HG03095 (cell line): ENCODE results near the gene AQP2.
"Not testable (repeated sequence)": the region's sequence is repeated elsewhere in the genome, so short reads cannot be mapped to it uniquely, and the experiment has no call there.

Experiments
- ATAC-seq: cut with Tn5 transposase; IDR thresholded peaks from one replicate; pipeline ENCODE4 v1.9.1; 2021; ENCODE audit warnings: moderate library complexity; ENCODE audit not compliant: unreplicated experiment

The AQP2 gene

DNA sequence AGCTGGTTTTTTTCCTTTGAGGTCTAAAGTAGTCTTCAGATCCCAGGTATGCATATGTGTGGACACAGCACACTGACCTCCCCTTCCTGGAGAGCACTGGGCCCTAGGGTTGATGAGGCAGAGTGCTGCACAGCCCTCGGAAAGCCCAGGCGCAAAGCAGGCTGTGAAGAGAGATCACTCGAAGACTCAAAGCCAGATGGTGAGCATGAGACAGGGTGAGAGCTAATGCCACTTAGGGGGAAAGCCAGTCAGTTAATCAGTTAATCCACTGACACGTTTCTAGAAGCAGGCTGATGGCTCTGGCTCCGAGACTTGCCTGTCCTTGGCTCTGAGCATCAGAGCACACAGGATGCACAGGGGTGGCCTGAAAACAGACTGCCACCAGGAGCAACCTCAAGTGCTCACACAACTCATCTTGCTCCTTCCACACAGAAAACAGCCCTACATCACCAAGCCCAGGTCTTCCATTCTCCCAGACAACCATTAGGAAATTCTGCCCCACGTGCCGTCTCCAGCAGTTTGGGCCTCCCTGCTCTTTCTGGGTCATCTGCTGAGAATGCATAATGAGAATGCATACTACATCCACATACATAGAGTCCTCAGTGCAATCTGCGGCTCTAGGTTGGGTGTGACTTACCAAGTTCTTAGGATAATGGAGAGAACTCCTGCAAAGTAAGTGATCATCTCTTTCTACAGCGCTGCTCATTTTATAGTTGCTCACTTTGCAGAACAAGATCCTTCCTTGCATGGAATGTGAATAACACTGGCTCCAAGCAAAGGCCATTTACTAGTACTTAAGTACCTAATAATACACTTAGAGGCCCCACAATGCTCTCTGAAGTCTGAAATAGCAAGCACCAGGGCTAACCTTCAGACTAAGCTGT lies 34.2 kb downstream of the AQP2 start:
- ATAC-seq: no peak

DNA sequence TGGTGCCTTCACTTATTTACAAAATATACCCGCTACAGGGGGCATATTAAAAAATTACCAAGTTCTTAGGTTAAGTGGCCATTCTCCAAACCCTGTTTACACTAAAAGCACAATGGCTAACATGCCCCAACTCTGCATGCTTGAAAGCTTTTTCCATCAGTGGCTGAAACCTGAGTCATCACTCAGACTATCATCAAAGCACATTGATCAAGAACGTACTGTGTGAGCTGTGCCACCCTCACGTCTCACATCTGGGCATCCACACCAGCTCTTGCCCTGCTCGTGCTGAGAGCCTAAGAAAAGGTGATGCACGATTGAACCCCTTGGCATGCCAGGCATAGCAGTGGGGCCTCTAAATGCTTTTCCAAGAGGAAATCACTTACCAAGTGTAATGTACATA lies 35.4 kb downstream of the AQP2 start:
- no peak for ATAC-seq

DNA sequence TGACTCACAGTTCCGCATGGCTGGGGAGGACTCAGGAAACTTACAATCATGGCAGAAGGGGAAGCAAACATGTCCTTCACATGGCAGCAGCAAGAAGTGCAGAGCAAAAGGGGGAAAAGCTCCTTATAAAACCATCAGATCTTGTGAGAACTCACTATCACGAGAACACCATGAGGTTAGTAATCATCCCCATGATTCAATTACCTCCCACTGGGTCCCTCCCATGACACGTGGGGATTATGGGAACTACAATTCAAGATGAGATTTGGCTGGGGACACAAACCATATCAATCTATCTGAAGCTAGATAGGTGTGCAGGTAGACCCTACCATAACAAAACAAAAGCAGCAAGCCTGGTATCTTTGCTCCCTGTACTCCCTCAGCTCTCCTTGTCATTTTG lies 35.9 kb downstream of the AQP2 start:
- ATAC-seq: not testable (repeated sequence)

DNA sequence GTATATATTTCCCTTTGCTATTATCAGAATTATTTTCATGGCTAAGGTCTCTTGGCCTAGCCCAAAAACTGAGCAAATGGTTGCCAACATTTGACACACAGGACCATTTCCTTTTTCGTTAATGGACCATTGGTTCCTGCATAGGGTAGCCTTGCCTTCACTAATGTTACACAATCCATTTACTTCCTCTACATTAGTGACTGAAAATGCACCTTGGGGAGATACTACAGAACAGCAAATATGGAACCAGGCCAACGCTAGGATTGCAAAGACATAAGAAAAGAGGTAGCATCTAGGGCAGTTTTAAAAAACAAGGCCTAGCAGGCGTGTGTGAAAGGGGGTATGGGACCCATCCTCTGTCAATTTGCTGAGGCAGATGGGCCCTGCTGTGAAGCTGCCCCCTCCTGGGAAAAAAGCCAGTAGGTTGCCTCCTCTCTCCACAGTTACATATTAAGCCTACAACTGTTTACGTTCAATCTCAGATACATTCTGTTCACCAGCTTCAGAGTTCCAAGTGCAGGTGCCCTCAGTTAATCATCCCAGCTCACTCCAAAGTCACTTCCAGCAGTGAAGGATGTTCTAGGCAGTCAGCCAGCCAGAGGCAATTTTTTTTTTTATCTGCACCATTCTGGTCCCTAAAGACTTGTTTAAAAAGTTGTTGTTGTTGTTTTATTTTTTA lies 37.2 kb downstream of the AQP2 start:
- no peak for ATAC-seq

DNA sequence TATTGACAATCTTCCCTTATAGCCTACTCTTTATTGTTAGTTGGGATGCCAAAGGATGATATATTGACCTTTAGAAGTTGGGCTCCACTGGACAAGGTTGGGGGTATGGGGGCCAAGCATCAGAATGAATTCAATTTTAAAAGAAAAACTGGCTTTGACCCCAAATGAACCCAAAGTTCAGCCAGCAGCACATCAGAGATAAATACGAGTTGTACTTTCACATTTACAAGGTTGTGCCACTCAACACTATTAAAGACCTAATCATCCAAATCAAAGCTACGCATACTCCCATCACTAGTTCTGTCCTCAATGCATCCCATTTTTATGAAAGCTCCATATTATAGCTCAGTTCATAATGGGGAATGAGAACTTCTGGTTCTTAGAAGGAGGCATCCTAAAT lies 38.9 kb downstream of the AQP2 start:
- not testable (repeated sequence) for ATAC-seq

DNA sequence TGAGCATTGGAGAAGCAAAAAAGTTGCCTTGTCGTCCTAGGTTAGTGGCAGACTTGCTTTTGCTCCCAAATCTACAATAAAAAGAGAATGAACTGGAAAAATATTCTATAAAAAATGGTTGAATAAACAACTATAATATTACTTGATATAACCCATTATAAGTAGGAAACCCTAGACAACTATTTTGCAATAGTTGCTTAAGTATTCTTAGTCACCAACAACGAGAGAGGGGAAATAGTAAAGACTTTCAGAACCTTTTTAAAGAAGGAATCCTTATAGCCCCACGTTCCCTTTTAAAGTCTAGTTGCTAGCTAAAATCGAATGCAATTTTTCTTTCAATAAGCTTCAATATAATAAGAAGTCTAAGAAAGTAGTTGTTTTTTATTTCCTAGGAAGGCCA lies 39.7 kb downstream of the AQP2 start:
- ATAC-seq: no peak

DNA sequence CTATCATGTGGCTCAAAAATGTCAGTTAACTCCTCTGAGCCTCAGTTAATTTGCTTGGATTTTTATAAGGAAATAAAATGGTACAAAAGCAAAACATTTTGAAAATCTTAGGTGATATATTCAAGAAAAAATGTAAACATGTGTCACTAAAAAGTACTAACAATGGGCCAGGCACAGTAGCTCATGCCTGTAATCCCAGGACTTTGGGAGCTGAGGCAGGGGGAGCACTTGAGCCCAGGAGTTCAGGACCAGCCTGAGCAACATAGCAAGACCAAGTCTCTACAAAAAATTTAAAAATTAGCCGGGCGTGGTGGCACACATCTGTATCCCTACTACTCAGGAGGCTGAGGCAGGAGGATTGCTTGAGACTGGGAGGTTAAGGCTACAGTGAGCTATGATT lies 47.9 kb downstream of the AQP2 start:
- no peak for ATAC-seq

DNA sequence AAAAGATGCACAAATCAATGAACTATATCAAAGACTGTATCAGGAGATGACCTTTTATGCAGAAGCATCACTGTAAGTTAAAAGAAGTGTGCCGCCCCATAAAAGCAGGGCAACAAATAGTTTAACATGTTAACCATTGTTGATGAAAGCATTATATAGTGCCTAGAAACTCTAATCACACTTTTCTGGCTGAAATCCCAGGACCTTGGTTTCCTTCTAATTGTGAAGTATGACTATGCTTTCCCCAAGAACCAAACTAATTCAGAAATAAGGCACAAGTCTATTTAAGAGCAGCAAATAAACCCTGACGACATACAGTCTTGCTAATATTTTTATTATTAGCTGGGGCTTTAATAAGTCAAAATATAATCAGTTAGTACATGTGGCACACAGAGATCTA lies 53.1 kb downstream of the AQP2 start:
- ATAC-seq: no peak

DNA sequence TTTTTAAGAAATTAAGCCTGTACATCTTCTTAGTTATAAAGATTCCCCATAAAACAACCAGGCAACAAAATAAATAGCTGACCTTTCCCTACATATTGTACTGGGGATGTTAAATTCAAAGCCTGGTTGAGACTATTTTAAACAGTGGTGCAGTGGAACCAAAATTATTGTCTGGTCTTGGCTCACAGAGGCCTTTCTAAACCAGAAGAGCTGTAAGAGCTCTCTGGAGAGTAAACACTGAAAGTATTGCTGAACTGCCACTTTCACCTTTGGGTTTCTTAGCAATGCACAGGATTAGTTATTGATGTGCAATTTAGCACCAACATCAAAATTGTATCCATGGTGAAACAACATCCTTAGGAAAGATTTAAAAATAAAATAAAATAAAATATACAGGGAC lies 54.2 kb downstream of the AQP2 start:
- ATAC-seq: no peak

DNA sequence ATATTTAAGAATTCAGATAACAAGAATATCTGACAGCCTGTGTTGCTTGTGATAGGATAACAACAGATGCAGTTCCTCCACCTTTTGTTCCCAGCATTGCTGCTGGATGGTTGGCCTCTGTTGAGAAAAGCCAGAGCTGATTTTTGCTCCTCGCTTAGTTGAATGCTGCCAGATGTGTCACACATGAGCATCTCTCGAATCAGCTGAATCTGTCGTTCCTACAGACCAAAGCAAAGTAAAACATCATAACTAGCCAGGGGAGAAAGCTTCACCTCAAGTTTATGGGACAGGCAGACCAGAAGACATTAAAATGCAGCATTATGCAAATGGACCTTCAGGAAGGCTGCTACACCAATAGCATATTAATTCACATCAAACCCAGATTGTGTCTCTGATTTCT lies 54.6 kb downstream of the AQP2 start:
- no peak for ATAC-seq

DNA sequence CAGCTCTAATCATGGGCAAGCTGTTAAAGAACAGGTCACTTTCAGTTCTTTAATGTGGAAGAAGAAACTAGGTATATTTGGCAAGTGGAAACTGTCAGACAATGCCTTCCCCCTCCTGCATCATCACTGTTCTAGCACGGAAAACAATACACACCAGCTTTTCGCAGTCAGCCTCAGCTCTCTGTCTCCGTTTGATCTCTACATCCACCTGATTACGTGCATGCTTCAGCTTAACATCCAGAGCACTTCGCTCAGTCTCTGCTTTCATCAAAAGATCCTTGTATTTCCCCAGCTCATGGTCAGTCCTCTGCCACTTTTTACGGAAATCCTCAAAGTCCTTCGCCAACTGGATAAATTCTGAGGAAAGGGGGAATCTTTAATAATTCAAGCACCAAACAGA lies 55.7 kb downstream of the AQP2 start:
- no peak for ATAC-seq

DNA sequence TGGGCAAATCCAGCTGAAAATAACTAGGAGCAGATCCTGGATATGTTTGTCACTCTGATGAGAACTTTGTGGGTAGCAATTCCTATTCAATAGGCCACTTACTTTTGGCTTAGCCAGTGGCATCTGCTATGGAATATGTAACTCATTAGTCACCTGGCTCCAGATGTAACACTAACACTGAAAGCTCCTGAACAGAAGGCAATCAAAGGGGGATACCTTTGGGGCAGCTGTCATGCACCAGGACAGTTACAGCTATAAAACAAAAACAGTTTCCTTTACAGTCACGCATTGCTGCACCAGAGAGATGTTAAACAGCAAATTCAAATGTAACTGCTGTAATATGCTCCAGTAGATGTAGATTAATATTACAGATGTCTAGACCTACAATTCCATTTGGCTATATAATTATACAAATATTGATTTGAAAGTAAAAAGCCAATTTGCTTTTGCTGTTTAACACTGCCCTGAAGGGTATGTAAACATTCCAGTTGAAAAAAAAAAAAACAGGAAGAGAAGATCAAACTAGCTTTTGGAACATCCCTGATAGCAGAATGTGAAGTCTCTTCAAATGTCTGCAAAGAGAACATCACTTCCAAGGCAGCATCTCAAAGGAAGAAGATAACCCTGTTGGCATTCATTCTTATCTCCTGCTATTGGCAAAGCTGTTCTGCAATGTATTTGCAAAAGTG lies 56.4 kb downstream of the AQP2 start:
- no peak for ATAC-seq
